Daoy (cell line): ENCODE measurements around the gene UPK3B. TPM values are rescaled to one million over a fixed set of nuclear protein-coding genes. Genes with fewer than 3 reads are reported as not detected.
"Not testable (repeated sequence)": the region's sequence is repeated elsewhere in the genome, so short reads cannot be mapped to it uniquely, and the experiment has no call there.

Source experiments
- DNase-seq: peaks from one replicate; pipeline ENCODE4 v3.0.0-alpha.2; 2015; ENCODE audit warnings: low read depth
- total RNA-seq: library from RNA; depleted of rRNA; stranded (reverse); fragments of >200 nt; shearing (Covaris generic); gene quantifications from 2 replicates; pipeline ENCODE4 v1.2.3, GENCODE V29; 2014; rRNA removed

UPK3B gene
- total RNA-seq, 1 experiment from 2014 or later, result not detected

GRCh38 chr7:76513817-76514799, 3.8 kb downstream of the UPK3B start:
- no peak for DNase-seq

DNA sequence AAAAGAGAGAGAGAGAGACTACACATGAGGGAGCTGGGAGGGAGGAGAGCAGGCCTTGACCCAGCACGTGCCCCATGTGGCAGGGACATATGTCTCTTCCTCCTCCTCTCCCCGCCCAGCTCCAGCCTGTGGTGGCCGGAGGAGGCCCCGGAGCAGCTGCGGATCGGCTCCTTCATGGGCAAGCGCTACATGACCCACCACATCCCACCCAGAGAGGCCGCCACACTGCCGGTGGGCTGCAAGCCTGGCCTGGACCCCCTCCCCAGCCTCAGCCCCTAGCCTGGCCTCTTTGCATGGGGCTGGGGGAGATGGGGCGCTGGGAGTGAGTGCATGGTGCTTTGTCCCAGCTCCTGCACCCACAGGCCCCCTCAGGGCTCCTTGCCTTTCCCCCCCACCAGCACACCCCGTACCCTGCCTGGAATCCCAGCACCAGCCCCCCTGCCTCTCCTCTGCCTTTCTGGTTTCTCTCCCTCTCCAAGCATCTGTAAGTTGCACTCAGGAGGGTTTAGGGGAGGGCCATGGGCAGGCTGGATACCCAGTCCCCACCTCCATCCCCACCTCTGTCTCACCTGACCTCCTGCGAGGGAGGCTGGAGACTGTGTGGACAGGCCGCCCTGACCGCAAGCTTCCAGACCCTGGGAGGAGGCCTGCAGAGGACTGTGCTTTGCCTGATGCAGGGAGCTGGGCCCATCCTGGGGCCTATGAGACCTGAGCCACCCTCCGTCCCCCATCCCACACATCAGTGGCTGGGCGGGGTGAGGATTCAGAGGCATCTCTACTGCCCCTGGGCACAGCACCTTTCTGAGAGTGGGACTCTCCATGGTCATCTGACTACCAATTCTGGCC, 4.8 kb downstream of the UPK3B start:
- no peak for DNase-seq

- DNase-seq, result peak; percentile 49
These were observed 5.7 kb downstream of the UPK3B start for GRCh38 chr7:76515999-76516443.

DNA sequence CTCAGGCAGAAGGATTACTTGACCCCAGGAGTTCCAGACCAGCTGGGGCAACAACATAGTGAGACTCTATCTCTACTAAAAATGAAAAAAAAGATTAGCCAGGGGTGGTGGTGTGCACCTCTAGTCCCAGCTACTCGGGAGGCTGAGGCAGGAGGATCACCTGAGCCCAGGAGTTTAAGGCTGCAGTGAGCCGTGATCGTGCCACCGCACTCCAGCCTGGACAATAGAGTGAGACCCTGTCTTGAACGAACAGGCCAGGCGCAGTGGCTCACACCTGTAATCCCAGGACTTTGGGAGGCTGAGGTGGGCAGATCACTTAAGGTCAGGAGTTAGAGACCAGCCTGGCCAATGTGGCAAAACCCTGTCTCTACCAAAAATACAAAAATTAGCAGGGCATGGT, 6.6 kb downstream of the UPK3B start:
- not testable (repeated sequence) for DNase-seq

GRCh38 chr7:76526183-76526582, 15.8 kb downstream of the UPK3B start:
- not testable (repeated sequence) for DNase-seq

DNA sequence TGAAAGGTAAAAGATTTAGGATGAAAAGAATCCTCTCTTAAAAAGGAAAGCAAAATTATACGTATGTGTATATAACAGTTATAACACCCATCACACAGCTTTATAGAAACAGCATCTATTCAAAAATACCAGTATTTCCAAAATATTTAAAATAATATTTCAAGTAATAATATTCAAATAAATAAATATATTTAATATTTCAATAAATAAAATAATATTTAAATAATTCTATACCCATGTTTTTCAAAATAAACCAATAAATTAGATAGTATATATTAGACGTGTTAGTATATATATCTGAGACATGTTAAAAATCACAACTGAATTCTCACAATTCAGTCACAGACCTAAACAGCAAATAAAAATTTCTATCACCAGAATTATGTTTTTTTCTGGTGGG, 21.3 kb downstream of the UPK3B start:
- DNase-seq, result not testable (repeated sequence)

GRCh38 chr7:76543197-76543596, 32.8 kb downstream of the UPK3B start, which contains the start of gene SPDYE16:
TSS of gene SPDYE16 (minus strand) at chr7:76543297. CDS start at chr7:76541459, 1,838 bp downstream.
- not testable (repeated sequence) for DNase-seq

DNA sequence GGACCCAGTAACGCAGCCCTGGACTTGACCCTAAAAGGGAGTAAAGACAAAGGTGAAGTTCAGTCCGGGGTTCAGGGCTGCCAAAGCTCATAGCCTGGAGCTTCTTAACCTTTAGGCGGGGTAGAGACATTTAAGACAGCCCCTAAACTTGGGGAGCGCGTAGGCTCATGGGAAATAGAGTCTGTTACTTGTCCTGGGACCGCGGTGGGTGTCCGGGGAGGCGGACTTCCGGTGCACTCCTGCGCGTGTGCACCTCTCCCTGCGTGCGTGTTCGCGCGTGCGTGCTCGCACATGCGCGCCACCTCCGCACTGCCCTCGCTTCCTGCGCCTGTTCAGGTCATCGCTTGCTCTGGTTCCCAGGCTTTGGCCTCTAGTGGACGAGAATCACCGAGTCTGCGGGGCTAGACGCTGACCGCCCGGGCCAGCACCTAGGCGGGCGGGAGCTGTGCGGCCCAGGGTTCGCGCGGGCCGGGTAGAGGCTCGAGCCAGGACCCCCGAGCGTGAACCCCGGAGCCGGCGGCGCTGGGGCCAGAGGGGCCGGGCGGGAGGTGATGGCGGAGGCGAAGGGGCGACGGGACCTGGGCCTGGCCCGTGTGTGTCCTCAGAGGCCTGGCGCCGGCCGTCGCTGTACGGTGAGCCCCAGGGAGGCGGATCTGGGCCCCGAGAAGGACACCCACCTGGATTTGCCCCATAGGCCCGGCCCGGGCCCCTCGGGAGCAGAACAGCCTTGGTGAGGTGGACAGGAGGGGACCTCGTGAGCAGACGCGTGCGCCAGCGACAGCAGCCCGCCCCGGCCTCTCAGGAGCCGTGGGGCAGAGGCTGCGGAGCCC, 38.9 kb downstream of the UPK3B start:
- peak; percentile 85 for DNase-seq

GRCh38 chr7:76549855-76550248, 39.5 kb downstream of the UPK3B start:
- DNase-seq, result not testable (repeated sequence)

GRCh38 chr7:76551992-76552391, 41.6 kb downstream of the UPK3B start:
- not testable (repeated sequence) for DNase-seq

- DNase-seq, result not testable (repeated sequence)
These were observed 49.3 kb downstream of the UPK3B start for GRCh38 chr7:76559685-76560084.

DNA sequence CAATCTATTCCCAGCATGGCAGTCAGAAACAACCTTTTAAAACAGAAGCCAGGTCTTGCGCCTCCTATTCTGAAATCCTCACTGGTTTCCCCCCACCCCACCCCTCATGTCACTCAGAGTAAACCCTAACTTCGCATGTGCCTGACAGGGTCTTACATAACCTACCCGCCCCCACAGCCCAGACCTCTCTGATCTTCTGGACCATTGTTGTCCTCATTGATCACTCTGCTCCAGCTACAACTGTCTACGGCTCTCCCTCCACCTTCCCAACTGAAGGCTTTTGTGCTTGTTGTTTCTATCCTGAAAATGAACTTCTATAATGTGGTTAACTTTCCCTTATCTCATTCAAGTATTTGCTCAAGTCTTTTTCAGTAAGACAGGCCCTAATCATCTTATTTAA, 49.8 kb downstream of the UPK3B start:
- DNase-seq, result not testable (repeated sequence)

- DNase-seq, result not testable (repeated sequence)
These were observed 51.0 kb downstream of the UPK3B start for GRCh38 chr7:76561342-76561741.

DNA sequence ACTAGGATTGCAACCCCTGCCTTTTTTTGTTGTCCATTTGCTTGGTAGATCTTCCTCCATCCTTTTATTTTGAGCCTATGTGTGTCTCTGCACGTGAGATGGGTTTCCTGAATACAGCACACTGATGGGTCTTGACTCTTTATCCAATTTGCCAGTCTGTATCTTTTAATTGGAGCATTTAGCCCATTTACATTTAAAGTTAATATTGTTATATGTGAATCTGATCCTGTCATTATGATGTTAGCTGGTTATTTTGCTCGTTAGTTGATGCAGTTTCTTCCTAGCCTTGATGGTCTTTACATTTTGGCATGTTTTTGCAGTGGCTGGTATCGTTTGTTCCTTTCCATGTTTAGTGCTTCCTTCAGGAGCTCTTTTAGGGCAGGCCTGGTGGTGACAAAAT, 54.6 kb downstream of the UPK3B start:
- not testable (repeated sequence) for DNase-seq

Other genes with a start within 250 kb of the UPK3B start
- 27.8 and 32.1 TPM in 2 replicates for gene HSPB1, start 207.9 kb upstream of the UPK3B start, total RNA-seq
- 53.9 and 57.6 TPM in 2 replicates for gene YWHAG, start 151.6 kb upstream of the UPK3B start, total RNA-seq
- gene SSC4D, start 100.9 kb upstream of the UPK3B start, total RNA-seq, result 0.30 and 2.5 TPM in 2 replicates
- 2.0 and 3.8 TPM in 2 replicates for gene ZP3, start 85.6 kb upstream of the UPK3B start, total RNA-seq
- gene DTX2, start 48.8 kb upstream of the UPK3B start, total RNA-seq, result 13.3 and 15.1 TPM in 2 replicates
- gene SPDYE16, start 32.7 kb downstream of the UPK3B start, total RNA-seq, result under 0.01 TPM in 1 of 2 replicates, not detected in the other
- gene POMZP3, start 116.7 kb downstream of the UPK3B start, total RNA-seq, result 2.9 and 4.4 TPM in 2 replicates